ENCODE data around the gene CAPN8.

The CAPN8 gene

DNA sequence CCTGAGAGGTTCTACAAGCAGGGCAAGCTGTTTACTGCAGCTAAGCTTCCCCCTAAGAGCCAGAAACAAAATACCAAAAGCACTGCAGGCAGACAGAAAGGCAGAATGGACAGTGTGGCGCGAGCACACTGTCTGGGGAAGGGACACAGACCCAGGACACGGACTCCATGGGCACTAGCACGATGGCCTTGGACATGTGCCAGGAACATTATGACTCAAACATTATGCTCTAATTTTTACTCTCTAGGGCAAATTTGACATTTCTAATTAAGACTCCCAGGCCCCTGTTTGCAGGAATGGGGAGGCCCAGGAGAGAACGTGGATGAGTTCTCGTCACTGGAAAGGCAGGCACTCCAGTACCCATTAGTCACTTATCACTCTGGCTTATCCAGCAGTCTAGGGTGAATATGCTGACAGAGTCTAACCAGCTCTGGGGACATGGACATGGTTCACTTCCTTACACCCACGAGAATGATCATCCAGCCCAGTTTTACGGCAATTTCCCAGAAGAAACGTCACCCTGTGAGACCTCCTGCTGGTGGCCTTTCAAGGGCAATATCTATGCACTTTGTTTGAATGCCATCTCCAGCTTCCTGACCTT, 45.1 kb downstream of the CAPN8 start:
- DNase-seq (ENCODE audit: insufficient read length, low spot score) (no peak), FAIRE-seq (no peak)

- no peak for DNase-seq (ENCODE audit: insufficient read length, low spot score)
- FAIRE-seq, result no peak
Measured at GRCh38 chr1:223618680-223619079, 46.8 kb downstream of the CAPN8 start.

DNA sequence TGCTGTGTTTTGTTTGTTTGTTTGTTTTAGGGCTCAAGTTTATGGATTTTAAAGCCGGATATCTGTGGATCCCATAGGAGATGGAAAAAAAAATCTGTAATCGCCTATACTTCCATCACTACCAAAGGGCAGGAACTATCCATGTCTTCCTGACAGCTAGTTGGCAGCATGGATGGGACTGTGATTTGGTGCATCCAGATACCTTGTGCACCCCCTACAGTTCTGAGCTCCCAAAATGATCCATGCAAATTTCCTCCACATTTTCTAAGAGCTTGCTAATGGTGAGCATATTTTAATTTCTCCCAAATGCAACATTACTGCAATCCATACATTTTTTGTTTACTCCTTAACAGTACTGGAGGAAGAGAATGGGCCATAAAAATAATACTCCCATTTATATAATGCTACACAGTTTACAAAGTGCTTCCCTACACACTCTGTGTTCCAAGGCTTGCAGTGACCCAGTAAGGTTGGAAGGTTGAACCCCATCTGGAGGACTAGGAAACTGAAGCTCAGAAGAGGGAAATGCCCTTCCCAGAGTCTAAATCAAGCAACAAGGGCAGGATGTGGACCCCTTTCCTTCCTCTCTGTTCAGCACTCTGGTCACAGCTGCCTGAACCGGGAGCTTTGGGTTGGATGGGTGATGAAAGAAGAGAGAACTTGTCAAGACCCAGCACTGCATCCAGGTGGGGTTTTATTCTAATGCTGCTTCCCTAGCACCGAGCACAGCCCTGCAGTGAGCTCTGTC, 48.0 kb downstream of the CAPN8 start:
- DNase-seq (ENCODE audit: insufficient read length, low spot score) (no peak), FAIRE-seq (no peak)

DNA sequence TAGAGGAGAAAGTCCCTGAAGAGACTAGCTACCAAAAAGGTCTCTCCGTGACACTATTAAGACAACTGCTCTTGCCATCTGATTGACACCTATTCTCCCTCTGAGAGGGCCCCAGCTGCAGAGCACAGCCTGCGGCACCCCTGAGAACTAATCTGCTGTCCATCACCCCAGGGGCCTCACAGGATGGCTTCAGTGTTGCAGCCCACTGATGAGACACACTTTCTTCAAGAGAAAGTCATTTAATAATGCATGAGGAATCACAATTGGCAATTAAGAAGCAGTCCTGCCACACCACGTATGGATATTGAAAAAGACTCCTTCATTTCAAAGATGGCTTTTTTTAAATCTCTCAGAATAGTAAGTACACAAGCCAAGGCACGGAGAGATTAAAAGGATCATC, 48.9 kb downstream of the CAPN8 start:
- FAIRE-seq, result no peak
- DNase-seq (ENCODE audit: insufficient read length, low spot score), result no peak

GRCh38 chr1:223611936-223612335, 53.6 kb downstream of the CAPN8 start:
- FAIRE-seq, result no peak
- no peak for DNase-seq (ENCODE audit: insufficient read length, low spot score)

DNA sequence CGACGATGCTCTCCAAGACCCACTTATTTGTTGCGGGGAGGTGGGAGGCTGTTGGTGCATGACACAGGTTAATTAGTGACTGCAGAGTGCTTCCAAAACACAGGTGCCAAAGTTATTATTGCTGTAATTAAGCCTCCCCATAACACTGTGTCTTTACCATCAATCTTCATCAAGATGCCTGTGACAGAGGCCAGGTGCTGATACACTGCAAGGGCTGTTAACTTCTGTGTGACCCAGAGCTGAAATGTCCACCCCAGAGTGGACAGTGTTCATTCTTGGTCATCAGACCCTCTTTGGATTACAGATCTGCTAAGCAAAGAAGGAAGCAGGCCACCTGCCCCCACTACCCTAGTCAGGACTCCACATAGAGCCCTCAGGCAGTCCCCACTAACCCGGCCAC, 55.5 kb downstream of the CAPN8 start:
- FAIRE-seq, result no peak
- DNase-seq (ENCODE audit: insufficient read length, low spot score), result no peak

- DNase-seq (ENCODE audit: insufficient read length, low spot score), result no peak
Measured at GRCh38 chr1:223609066-223609465, 56.4 kb downstream of the CAPN8 start.

GRCh38 chr1:223558512-223558911, 107.0 kb downstream of the CAPN8 start:
- DNase-seq (ENCODE audit: insufficient read length, low spot score) (no peak), FAIRE-seq (no peak)

More at GRCh38 chr1:223609066-223609465, 56.4 kb downstream of the CAPN8 start:
- no peak for FAIRE-seq

DNA sequence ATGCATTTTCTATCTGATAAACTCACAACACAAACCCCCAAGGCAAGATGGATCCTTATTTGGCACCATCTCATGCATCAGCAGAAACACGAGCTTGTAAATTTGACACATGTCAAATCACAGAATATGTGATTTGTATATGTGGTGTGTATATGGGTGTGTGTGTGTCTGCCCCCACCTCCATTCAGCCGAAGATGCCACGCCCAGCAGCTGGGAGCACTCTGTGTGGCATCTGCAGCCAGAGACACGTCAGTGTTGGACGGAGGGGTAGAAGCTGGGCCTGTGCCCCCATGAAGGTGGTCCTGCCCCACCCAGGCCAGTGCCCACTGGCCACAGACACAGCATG, 108.4 kb downstream of the CAPN8 start:
- FAIRE-seq (no peak), DNase-seq (ENCODE audit: insufficient read length, low spot score) (no peak)

DNA sequence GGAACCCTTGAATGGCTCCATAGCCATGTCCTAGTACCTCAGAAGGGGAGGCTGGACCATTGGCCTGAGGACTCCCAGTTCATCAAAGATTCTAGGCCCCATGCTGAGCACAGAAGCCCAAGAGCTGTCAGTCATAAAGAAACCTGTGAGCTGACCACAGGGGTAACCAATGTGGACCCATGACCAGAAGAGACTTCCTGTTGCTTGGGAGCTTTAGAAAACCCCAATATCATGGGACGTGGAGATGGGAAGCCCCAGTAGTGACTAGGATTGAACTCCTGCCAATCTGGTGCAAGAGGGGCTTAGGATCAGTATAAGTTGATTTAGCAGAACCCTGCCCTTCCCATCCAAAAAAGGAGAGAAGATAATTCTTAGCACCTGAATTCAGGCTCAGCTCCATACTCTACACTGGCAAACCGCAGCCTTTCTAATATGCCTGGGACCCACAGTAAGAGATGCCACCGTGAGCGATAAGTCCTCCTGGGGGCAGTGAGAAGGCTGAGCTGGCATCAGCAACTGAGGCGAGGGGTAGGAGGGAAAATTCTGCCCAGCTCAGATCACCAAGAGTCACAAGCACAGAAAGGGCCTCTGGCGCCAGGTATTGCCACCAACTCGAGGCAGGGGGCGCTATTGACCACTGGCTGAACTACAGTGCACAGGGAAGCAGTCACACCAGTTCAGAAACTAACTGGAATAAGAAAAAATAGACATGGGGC, 108.9 kb downstream of the CAPN8 start:
- FAIRE-seq (no peak), DNase-seq (ENCODE audit: insufficient read length, low spot score) (peak; percentile 37)

DNA sequence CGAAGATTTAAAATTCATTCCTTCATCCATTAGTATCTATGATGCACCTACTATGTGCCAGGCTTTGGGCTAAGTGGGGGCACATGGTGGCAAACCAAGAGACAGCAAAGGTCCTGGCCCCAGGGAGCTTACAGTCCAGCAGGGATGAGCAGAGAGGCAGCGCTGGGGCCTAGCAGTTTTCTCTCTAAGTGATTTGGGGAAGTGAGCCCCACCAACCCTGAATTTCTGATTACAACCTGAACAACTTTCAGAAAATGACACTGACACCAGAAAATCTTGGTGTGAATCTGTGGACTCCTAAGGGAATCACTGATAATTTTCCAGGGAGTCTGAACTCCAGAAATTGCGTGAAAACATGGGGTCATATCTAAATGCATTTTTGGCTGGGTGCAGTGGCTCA, 111.5 kb downstream of the CAPN8 start:
- FAIRE-seq (no peak), DNase-seq (ENCODE audit: insufficient read length, low spot score) (no peak)

DNA sequence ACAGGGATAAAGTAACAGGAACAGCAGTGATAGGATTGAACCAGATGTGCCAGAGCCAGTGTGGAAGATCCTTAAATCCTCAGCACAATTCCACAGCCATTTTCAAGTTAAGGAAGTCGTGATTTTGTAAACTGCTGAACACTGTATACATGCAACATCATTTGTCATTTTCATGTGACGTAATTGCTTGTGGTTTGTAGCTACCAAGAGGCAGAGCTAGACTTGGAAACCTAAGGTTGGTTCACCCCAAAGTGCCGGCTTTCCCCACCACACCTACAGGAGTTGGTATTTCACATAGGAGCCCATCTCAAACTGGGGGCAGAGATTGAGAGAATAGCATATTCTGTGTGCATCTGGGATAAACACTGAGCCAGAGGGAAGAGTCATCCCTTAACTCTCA, 113.9 kb downstream of the CAPN8 start:
- no peak for DNase-seq (ENCODE audit: insufficient read length, low spot score)
- no peak for FAIRE-seq

DNA sequence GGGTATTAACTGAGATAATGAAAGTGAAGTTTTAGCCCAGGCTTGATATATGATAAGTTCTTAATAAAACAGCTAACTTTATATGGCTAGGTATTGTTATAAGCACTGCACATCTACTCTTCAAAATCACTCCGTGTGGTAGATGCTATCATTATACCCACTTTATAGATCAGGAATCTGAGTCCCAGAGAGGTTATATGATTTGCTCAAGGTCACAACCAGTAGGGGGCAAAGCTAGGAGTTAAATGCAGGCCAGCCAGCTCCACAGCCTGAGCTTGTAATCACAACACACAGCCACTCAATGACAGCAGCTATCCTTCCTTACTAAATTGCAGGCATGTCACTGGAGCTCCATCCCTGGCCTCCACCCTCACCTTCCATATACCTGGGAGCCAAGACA, 115.8 kb downstream of the CAPN8 start:
- FAIRE-seq (no peak), DNase-seq (ENCODE audit: insufficient read length, low spot score) (no peak)

DNA sequence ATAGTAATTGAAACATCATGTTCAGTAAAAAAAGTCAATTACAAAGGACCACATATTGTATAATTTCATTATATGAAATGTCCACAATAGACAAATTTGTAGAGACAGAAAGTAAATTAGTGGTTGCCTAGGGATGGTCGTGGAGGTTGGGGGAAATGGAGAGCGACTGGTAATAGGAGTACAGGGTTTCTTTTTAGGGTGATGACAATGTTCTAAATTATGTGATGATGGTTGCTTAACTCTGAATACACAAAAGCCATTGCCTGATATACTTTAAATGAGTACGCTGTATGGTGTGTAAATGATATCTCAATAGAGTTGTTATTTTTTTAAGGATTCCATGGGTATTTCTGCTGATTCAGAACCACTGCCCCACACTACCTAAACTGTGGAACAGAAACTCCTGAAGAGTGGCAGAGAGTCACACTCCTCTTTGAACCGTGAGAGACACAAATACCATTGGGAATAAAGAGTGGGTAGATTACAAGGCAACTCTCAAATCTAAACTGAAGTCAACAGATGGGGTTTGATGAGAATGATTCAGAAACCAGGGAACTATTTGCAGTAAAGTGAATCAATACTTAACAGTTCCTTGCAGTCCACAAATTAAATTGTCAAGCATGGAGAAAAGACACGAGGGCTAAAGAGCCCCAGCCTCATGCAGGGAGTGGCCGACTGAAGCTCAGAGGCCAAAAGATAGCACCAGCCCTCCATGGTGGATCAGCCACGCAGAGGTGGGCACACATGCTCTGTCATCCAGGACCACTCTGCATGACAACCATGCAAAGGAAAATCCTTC, 118.0 kb downstream of the CAPN8 start:
- FAIRE-seq, result no peak
- no peak for DNase-seq (ENCODE audit: insufficient read length, low spot score)

DNA sequence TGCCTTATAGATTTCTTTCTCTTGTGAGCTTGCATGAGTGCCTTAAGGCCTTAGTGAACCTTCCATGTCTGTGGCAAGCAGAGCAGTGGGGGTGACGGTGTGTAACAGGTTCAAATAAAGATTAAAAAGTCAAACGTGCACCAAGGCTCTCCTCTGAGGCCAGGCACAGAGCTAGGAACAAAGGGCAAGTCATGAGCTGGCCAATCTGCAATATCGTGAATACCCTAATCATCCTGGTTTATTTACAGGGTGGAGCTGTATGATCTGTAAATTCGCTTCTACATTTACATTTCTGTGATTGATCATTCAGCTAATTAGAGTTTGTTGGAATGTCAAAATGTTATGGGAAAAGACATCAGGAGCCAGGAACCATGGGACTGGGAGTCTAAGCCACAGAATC, 120.2 kb downstream of the CAPN8 start:
- DNase-seq (ENCODE audit: insufficient read length, low spot score), result no peak
- no peak for FAIRE-seq

DNA sequence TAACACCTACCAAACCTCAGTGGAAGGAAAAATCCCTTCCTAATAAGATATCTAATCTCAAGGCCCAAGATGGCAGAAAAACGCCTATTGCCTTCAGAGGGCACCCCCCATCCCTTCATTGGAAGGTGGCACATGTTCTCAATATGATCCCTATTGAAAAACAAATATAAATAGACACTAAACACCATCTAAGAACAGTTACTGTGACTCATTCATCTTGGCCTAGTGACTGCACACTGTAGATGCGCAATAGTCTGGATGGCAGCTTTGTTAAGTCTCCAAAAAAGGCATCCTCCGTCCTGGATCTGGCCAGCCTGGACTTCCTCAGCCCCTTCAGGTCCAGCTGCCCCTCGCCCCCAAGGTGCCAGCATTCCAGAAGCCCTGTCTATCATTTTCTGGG, 121.9 kb downstream of the CAPN8 start:
- DNase-seq (ENCODE audit: insufficient read length, low spot score) (no peak), FAIRE-seq (no peak)

DNA sequence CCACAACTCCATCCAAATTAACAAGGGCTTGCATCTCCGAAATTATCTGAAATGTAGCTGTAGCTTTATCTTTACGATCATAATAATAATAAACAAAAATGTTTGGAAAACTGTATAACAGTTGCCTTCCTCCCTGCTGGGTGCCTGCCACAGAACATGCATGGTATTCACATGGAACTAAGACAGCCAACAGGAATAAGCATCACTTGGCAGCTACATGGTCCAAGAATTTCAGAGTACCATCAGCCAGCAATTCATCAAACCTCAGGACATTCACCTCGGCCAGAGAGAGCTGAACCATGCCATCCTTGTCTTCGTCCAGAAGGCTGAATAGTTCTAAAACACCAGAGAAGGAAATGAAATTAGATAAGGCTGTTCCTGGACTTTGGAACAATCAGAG, 122.7 kb downstream of the CAPN8 start:
- no peak for FAIRE-seq
- DNase-seq (ENCODE audit: insufficient read length, low spot score), result no peak

DNA sequence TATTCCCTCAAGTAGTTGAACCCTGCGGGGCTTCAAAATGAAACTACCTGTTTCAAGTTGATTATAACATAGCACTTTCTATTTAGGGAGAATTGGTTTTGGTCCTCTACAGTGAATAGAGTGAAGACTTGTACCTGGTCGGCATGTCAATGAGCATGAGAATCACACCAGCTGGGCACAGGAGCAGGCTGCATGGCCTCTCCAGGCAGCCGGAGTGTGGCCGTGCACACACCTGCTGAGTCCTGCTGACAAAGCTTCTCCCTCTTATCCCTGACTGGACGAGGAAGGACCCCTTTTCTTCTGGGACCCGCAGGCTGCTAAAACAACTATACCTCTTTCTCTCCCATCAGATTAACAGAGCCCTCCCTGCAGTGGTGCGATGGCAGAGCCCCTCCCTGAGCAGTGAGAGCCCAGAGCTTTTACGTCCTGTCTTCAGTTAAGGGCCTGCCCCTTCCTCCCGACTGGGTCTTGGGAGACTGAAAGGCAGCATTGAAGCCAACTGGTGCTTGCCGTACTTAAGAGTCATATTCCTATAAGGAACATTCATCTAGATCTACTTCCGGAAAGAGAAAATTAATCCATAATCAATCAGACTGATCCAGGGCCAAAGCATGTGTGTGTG, 124.9 kb downstream of the CAPN8 start:
- no peak for DNase-seq (ENCODE audit: insufficient read length, low spot score)
- no peak for FAIRE-seq

DNA sequence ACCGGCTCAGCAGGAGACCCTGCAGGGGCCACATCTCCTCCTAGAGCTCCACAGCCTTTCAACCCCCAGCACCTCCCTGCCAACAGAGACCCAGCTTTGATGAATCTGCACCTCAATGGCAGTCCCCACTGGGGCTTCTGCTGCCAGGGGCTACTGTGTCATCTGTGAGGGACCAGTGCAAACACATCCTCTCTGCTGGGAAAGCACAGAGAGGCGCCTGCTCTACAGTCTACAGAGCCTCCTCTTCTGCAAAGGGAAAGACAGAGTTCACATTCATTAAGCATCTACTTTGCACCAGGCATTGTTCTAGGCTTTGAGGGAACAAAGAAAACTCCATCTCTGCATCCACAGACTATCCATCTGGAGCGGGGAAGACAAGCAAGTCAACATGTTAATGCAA, 125.8 kb downstream of the CAPN8 start:
- no peak for FAIRE-seq
- no peak for DNase-seq (ENCODE audit: insufficient read length, low spot score)

- FAIRE-seq, result no peak
- DNase-seq (ENCODE audit: insufficient read length, low spot score), result no peak
Measured at GRCh38 chr1:223538981-223539380, 126.5 kb downstream of the CAPN8 start.

DNA sequence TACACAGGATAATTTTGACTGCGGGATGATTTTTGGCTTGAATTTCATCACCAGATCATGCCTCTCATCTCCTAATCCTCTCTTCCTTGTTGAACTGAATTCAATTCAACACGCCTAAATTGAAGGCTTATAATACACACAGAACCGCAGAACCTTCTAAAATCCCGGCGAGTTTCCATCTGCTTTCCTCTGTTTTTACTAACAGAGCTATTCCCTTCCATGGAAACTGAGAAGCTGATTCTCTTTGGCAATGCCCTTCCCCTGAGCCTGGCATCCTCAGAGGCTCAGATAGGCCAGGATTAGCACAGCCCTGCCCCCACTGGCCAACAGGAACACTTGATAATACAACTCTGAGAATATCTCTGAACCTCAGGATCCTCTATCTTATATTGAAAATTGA, 130.2 kb downstream of the CAPN8 start:
- DNase-seq (ENCODE audit: insufficient read length, low spot score), result no peak
- FAIRE-seq, result no peak

All from HTR-8/SVneo (cell line).